ENCODE data around the gene CRADD.

GRCh38 chr12:93855261-93855660, 178.1 kb downstream of the CRADD start:
- TF ChIP-seq, protein P1, sequence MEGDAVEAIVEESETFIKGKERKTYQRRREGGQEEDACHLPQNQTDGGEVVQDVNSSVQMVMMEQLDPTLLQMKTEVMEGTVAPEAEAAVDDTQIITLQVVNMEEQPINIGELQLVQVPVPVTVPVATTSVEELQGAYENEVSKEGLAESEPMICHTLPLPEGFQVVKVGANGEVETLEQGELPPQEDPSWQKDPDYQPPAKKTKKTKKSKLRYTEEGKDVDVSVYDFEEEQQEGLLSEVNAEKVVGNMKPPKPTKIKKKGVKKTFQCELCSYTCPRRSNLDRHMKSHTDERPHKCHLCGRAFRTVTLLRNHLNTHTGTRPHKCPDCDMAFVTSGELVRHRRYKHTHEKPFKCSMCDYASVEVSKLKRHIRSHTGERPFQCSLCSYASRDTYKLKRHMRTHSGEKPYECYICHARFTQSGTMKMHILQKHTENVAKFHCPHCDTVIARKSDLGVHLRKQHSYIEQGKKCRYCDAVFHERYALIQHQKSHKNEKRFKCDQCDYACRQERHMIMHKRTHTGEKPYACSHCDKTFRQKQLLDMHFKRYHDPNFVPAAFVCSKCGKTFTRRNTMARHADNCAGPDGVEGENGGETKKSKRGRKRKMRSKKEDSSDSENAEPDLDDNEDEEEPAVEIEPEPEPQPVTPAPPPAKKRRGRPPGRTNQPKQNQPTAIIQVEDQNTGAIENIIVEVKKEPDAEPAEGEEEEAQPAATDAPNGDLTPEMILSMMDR (IDR thresholded peaks at IDR 0.05): no peak
- no peak for TF ChIP-seq EP300 (IDR thresholded peaks at IDR 0.05)
- TF ChIP-seq POLR2A (IDR thresholded peaks at IDR 0.05): no peak

All from suprapubic skin (tissue), 3 donors.